Glutamatergic neuron (in vitro differentiated cells): ENCODE measurements around the gene GAB4. TPM values are rescaled to one million over a fixed set of nuclear protein-coding genes. Genes with fewer than 3 reads are reported as not detected.

Experiments
- DNase-seq: peaks from one replicate; pipeline ENCODE4 v3.0.0; 2022
- H3K27ac Mint-ChIP-seq: one replicate; pipeline ENCODE4 v1.8.0; 2020; ENCODE audit warnings: mild to moderate bottlenecking, mixed read lengths, inconsistent platforms; ENCODE audit not compliant: unreplicated experiment
- H3K27me3 Mint-ChIP-seq: one replicate; pipeline ENCODE4 v1.8.0; 2020; ENCODE audit warnings: mild to moderate bottlenecking, moderate library complexity, mixed read lengths, inconsistent platforms; ENCODE audit not compliant: unreplicated experiment
- H3K36me3 Mint-ChIP-seq: one replicate; pipeline ENCODE4 v1.8.0; 2020; ENCODE audit warnings: mild to moderate bottlenecking, mixed read lengths, inconsistent platforms; ENCODE audit not compliant: unreplicated experiment
- H3K4me1 Mint-ChIP-seq: one replicate; pipeline ENCODE4 v1.8.0; 2020; ENCODE audit warnings: mild to moderate bottlenecking, low read depth, mixed read lengths, inconsistent platforms; ENCODE audit not compliant: unreplicated experiment
- H3K4me3 Mint-ChIP-seq: one replicate; pipeline ENCODE4 v1.8.0; 2020; ENCODE audit warnings: mild to moderate bottlenecking, mixed read lengths, inconsistent platforms; ENCODE audit not compliant: unreplicated experiment
- H3K9me3 Mint-ChIP-seq: one replicate; pipeline ENCODE4 v1.8.0; 2020; ENCODE audit warnings: mild to moderate bottlenecking, moderate library complexity, mixed read lengths, inconsistent platforms; ENCODE audit not compliant: unreplicated experiment
- total RNA-seq: library from RNA; stranded (reverse); fragmentation: NEBNext Ultra II Directional; extraction: Animal tissue kit (Norgen Biotek cat#: 25700); gene quantifications from one replicate; pipeline ENCODE4 v1.2.1, GENCODE V29; 2021; ENCODE audit not compliant: unreplicated experiment
- TF ChIP-seq, protein P1 (sequence below): fragments of 200-600 bp; sonication (generic); IDR thresholded peaks from one replicate; pipeline ENCODE4 v1.5.0; 2021; ENCODE audit not compliant: partially characterized antibody, unreplicated experiment

The GAB4 gene
- total RNA-seq, 1 donor from 2014 or later: 0.15 TPM

GRCh38 chr22:16963189-16963945, 44.7 kb downstream of the GAB4 start:
- Mint-ChIP-seq H3K4me3 (no peak overlapping the region), H3K27me3 (peaks cover 13% of the 10 kb centered on the region), H3K9me3 (peaks cover 6% of the 10 kb centered on the region), H3K27ac (no peak overlapping the region), H3K4me1 (no peaks in the 10 kb centered on the region), H3K36me3 (no peaks in the 10 kb centered on the region)
- DNase-seq: no peak
- TF ChIP-seq, protein P1, sequence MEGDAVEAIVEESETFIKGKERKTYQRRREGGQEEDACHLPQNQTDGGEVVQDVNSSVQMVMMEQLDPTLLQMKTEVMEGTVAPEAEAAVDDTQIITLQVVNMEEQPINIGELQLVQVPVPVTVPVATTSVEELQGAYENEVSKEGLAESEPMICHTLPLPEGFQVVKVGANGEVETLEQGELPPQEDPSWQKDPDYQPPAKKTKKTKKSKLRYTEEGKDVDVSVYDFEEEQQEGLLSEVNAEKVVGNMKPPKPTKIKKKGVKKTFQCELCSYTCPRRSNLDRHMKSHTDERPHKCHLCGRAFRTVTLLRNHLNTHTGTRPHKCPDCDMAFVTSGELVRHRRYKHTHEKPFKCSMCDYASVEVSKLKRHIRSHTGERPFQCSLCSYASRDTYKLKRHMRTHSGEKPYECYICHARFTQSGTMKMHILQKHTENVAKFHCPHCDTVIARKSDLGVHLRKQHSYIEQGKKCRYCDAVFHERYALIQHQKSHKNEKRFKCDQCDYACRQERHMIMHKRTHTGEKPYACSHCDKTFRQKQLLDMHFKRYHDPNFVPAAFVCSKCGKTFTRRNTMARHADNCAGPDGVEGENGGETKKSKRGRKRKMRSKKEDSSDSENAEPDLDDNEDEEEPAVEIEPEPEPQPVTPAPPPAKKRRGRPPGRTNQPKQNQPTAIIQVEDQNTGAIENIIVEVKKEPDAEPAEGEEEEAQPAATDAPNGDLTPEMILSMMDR: no peak

DNA sequence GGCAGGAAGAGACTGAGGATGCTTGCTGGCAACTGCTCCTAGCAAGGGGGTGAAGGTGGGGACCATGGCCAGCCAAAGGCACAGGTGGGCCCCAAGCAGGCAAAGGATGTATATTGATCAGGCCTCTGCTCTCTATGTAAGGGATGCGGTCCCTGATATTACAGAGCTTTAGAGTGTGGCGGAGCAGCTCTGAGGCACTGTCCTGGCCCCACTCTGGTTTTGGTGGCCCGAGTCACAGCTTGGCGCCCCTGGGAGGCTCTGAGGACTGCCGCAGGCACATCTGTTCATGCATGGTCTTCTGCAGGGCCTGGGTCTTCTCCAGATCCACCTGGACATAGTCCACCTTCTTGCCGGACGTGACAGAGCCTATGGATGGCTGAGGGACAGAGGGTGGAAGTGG, 45.5 kb downstream of the GAB4 start:
- H3K4me1 Mint-ChIP-seq: no peaks in the 10 kb centered on the region
- H3K27ac Mint-ChIP-seq: peak overlapping the region; percentile 19
- H3K36me3 Mint-ChIP-seq: no peaks in the 10 kb centered on the region
- H3K27me3 Mint-ChIP-seq: peaks cover 13% of the 10 kb centered on the region
- no peak for DNase-seq
- H3K4me3 Mint-ChIP-seq: no peak overlapping the region
- H3K9me3 Mint-ChIP-seq: peaks cover 6% of the 10 kb centered on the region
- TF ChIP-seq, protein P1: no peak

DNA sequence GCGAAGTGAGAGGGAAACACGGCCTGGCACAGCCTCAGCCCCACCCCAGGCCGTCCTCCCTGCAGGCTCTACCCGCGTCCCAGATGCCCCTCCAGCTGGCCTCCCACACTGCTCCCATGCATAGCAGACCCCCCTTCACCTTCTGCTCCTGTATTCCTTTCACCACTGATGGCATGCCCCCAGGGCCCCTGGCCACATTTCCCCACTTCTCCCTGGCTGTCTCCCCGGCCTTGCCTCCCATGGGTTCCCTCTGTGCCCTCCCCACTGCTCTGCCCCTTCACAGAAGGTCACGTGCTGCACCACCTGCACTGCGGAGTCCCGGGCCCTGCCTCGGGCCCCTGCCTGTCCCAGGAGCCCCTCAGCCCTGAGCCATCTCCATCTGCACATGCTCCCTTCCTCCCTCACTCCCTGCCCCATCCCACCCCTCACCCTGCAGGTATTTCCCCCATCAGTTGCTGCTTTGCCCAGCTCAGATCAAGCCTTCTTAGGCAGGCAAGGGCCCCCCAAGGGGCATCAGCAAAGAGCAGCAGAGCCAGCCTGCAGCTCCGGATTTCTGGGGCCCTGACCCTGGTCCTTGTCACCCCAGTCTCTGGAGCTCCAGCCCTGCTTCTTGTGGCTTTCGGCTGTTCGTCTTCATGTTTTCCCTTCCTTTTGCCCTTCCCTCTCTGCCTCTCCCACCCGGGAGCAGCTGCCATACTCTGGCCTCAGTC, 46.4 kb downstream of the GAB4 start:
- Mint-ChIP-seq H3K4me1 (no peaks in the 10 kb centered on the region), H3K27ac (no peak overlapping the region), H3K4me3 (no peak overlapping the region), H3K27me3 (peaks cover 14% of the 10 kb centered on the region), H3K9me3 (peaks cover 6% of the 10 kb centered on the region), H3K36me3 (no peaks in the 10 kb centered on the region)
- TF ChIP-seq, protein P1: no peak
- no peak for DNase-seq

GRCh38 chr22:16960884-16961249, 47.2 kb downstream of the GAB4 start:
- DNase-seq: no peak
- H3K36me3 Mint-ChIP-seq: no peaks in the 10 kb centered on the region
- H3K27me3 Mint-ChIP-seq: peaks cover 12% of the 10 kb centered on the region
- H3K4me1 Mint-ChIP-seq: no peaks in the 10 kb centered on the region
- H3K27ac Mint-ChIP-seq: no peak overlapping the region
- TF ChIP-seq, protein P1: no peak
- H3K9me3 Mint-ChIP-seq: peaks cover 6% of the 10 kb centered on the region
- H3K4me3 Mint-ChIP-seq: no peak overlapping the region
